SK-N-MC (cell line): ENCODE measurements around the gene GGA2.

Experiments used
- EZH2 ChIP-seq: fragments of 200-600 bp; sonication (generic); IDR thresholded peaks from one replicate; pipeline ENCODE4 v1.6.1; 2017; ENCODE audit warnings: antibody characterized with exemption
- FOXP2 ChIP-seq: optimal IDR thresholded peaks from 2 replicates; pipeline ENCODE3; 2011; ENCODE audit warnings: mild to moderate bottlenecking, moderate library complexity; ENCODE audit not compliant: insufficient read depth; ENCODE audit errors: extremely low read length, control extremely low read depth
- POLR2AphosphoS5 ChIP-seq: IDR thresholded peaks from 2 replicates; pipeline ENCODE4 v1.6.1; 2012; ENCODE audit warnings: mild to moderate bottlenecking, low read depth, low read length, borderline replicate concordance

DNA sequence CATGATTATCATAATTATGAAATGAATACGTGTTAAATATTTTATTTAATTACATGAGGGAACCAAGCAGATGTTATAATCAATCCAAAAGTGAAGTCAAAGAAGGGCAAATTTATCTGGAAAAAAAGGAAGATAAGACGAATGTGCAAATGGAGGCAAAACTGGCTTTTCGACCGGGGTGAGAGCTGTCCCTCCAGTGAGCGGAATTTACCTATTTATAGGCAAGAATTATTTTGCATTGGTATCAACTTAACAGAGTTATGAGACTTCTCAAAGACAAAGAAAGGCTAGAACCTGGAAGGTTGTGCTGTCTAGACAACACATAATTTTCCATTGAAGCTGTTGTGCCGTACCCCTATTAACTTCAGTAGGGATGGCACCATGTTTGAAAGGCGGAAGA is 1.4 kb upstream of the GGA2 start:
- TF ChIP-seq POLR2AphosphoS5 (no peak), EZH2 (no peak), FOXP2 (no peak)
